HG02623 (cell line): Measurements from ENCODE around the gene DCC.

ENCODE experiments used
- ATAC-seq: cut with Tn5 transposase; IDR thresholded peaks from one replicate; pipeline ENCODE4 v1.9.1; 2021; ENCODE audit warnings: moderate library complexity; ENCODE audit not compliant: unreplicated experiment

The DCC gene

GRCh38 chr18:52339891-52340371 lies at the start of gene DCC:
Gene DCC (plus strand): TSS chr18:52340197. CDS start chr18:52340788, 591 bp downstream.
- no peak for ATAC-seq

- ATAC-seq: no peak
Measured at GRCh38 chr18:52310651-52311050, 29.3 kb upstream of the DCC start.

GRCh38 chr18:52311331-52311730 lies 28.7 kb upstream of the DCC start:
- no peak for ATAC-seq

- no peak for ATAC-seq
Measured at GRCh38 chr18:52312346-52312745, 27.7 kb upstream of the DCC start.

GRCh38 chr18:52313213-52313612 lies 26.8 kb upstream of the DCC start:
- ATAC-seq: no peak

GRCh38 chr18:52319424-52319983 lies 20.5 kb upstream of the DCC start:
- no peak for ATAC-seq

- no peak for ATAC-seq
Measured at GRCh38 chr18:52322307-52322706, 17.7 kb upstream of the DCC start.

GRCh38 chr18:52323802-52324201 lies 16.2 kb upstream of the DCC start:
- ATAC-seq: no peak

- ATAC-seq: no peak
Measured at GRCh38 chr18:52325997-52326396, 14.0 kb upstream of the DCC start.

GRCh38 chr18:52333860-52334259 lies 6.1 kb upstream of the DCC start:
- ATAC-seq: no peak

- no peak for ATAC-seq
Measured at GRCh38 chr18:52334307-52334706, 5.7 kb upstream of the DCC start.

- no peak for ATAC-seq
Measured at GRCh38 chr18:52334896-52335295, 5.1 kb upstream of the DCC start.

GRCh38 chr18:52337276-52337675 lies 2.7 kb upstream of the DCC start:
- ATAC-seq: no peak

- no peak for ATAC-seq
Measured at GRCh38 chr18:52340406-52341102, 557 bp downstream of the DCC start.

GRCh38 chr18:52341103-52341432 lies 1.1 kb downstream of the DCC start:
- no peak for ATAC-seq

GRCh38 chr18:52341608-52342381 lies 1.8 kb downstream of the DCC start:
- no peak for ATAC-seq

GRCh38 chr18:52342456-52342855 lies 2.5 kb downstream of the DCC start:
- no peak for ATAC-seq

- peak; percentile 44 for ATAC-seq
Measured at GRCh38 chr18:52343138-52343537, 3.1 kb downstream of the DCC start.

- no peak for ATAC-seq
Measured at GRCh38 chr18:52343731-52344340, 3.8 kb downstream of the DCC start.

GRCh38 chr18:52344881-52345280 lies 4.9 kb downstream of the DCC start:
- ATAC-seq: no peak

- ATAC-seq: no peak
Measured at GRCh38 chr18:52345428-52345827, 5.4 kb downstream of the DCC start.

- ATAC-seq: no peak
Measured at GRCh38 chr18:52348209-52348608, 8.2 kb downstream of the DCC start.
